ENCODE results near the gene ACSS2.

Gene ACSS2

DNA sequence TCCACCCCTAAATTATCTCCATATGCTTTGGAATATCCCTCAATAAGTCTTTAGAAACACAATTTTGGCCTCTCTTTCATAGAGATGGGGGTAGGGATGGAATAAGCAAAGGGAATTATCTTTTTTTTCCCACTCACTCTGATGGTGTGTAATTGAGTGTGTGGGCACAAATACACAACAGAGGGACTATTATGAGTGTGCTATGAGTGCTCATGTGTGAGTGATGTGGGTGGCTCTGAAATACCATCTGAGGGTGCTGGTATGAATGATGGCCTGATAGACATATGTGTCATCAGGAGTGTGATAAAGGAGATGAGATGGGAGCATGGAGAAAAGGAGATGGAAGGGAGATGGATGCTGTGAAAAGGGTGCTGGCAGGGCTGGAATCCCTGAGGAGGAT, 43.6 kb downstream of the ACSS2 start:
- TF ChIP-seq ZFX (IDR thresholded peaks at IDR 0.05), result no peak
- TF ChIP-seq, protein P1, sequence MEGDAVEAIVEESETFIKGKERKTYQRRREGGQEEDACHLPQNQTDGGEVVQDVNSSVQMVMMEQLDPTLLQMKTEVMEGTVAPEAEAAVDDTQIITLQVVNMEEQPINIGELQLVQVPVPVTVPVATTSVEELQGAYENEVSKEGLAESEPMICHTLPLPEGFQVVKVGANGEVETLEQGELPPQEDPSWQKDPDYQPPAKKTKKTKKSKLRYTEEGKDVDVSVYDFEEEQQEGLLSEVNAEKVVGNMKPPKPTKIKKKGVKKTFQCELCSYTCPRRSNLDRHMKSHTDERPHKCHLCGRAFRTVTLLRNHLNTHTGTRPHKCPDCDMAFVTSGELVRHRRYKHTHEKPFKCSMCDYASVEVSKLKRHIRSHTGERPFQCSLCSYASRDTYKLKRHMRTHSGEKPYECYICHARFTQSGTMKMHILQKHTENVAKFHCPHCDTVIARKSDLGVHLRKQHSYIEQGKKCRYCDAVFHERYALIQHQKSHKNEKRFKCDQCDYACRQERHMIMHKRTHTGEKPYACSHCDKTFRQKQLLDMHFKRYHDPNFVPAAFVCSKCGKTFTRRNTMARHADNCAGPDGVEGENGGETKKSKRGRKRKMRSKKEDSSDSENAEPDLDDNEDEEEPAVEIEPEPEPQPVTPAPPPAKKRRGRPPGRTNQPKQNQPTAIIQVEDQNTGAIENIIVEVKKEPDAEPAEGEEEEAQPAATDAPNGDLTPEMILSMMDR (conservative IDR thresholded peaks at IDR 0.05), result no peak
- H3K27ac ChIP-seq, result no peak overlapping the region

DNA sequence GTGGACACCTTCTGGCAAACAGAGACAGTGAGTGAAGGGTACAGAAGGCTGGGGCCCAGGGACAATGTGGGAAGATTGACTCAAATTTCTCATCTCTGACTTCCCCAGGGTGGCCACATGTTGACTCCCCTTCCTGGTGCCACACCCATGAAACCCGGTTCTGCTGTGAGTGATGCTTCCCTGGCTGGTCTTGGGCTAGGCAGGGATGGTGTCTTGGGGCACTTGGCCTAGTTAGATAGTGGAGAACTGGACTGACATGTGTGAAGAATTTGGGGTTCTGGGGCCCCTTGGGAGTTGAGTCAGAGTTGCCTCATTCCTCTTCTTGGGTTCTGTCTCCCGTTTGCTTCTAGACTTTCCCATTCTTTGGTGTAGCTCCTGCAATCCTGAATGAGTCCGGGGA, 45.0 kb downstream of the ACSS2 start:
- no peak for TF ChIP-seq ZFX (IDR thresholded peaks at IDR 0.05)
- TF ChIP-seq, protein P1 (conservative IDR thresholded peaks at IDR 0.05), result no peak
- no peak overlapping the region for H3K27ac ChIP-seq

GRCh38 chr20:34922654-34923381, 46.4 kb downstream of the ACSS2 start:
- no peak for TF ChIP-seq ZFX (IDR thresholded peaks at IDR 0.05)
- TF ChIP-seq, protein P1 (conservative IDR thresholded peaks at IDR 0.05), result no peak
- H3K27ac ChIP-seq, result no peak overlapping the region

- H3K27ac ChIP-seq, result no peak overlapping the region
- TF ChIP-seq, protein P1 (conservative IDR thresholded peaks at IDR 0.05), result no peak
- no peak for TF ChIP-seq ZFX (IDR thresholded peaks at IDR 0.05)
Observed at GRCh38 chr20:34923414-34923813, 47.0 kb downstream of the ACSS2 start.

- H3K27ac ChIP-seq, result no peak overlapping the region
- no peak for TF ChIP-seq ZFX (IDR thresholded peaks at IDR 0.05)
- TF ChIP-seq, protein P1 (conservative IDR thresholded peaks at IDR 0.05), result no peak
Observed at GRCh38 chr20:34925341-34925740, 48.9 kb downstream of the ACSS2 start.

GRCh38 chr20:34925981-34926380, 49.6 kb downstream of the ACSS2 start:
- no peak overlapping the region for H3K27ac ChIP-seq
- TF ChIP-seq ZFX (IDR thresholded peaks at IDR 0.05), result no peak
- TF ChIP-seq, protein P1 (conservative IDR thresholded peaks at IDR 0.05), result no peak

DNA sequence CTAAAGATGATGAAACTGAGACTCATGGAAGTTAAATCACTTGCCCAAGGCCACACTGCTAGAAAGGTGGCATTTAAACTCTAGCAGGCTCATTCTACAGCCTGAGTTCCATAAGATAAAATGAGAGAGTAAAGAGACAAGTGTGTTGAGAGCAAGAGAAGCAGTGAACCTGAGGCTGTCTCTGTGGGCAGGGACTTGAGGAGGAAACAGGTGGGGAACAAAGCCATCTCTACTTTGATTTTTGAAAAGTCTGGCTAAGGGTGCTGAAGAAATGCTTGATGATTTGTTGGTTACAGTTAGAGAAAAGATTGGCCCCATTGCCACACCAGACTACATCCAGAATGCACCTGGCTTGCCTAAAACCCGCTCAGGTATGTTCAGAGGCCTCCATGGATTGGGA, 50.2 kb downstream of the ACSS2 start:
- no peak overlapping the region for H3K27ac ChIP-seq
- TF ChIP-seq, protein P1 (conservative IDR thresholded peaks at IDR 0.05), result no peak
- no peak for TF ChIP-seq ZFX (IDR thresholded peaks at IDR 0.05)

Data from C4-2B (cell line).